Measurements from ENCODE around the gene NPC1L1. TPM values are rescaled to one million over a fixed set of nuclear protein-coding genes. Genes with fewer than 3 reads are reported as not detected.
A peak's percentile ranks its signal among the peaks of the same experiment; 100 is the strongest.

Gene NPC1L1
- total RNA-seq, 1 experiment from 2014 or later = not detected

- no peak for DNase-seq (ENCODE audit: low spot score)
Measured at GRCh38 chr7:44537442-44537841, 3.7 kb downstream of the NPC1L1 start.

GRCh38 chr7:44536090-44536489 lies 5.0 kb downstream of the NPC1L1 start:
- DNase-seq (ENCODE audit: low spot score) = no peak

GRCh38 chr7:44535348-44536064 lies 5.6 kb downstream of the NPC1L1 start:
- DNase-seq (ENCODE audit: low spot score) = no peak

- peak; percentile 73 for DNase-seq (ENCODE audit: low spot score)
Measured at GRCh38 chr7:44534501-44534900, 6.6 kb downstream of the NPC1L1 start.

- no peak for DNase-seq (ENCODE audit: low spot score)
Measured at GRCh38 chr7:44534087-44534486, 7.0 kb downstream of the NPC1L1 start.

- no peak for DNase-seq (ENCODE audit: low spot score)
Measured at GRCh38 chr7:44533301-44534055, 7.7 kb downstream of the NPC1L1 start.

- no peak for DNase-seq (ENCODE audit: low spot score)
Measured at GRCh38 chr7:44531421-44532380, 9.4 kb downstream of the NPC1L1 start.

GRCh38 chr7:44530990-44531389 lies 10.1 kb downstream of the NPC1L1 start:
- DNase-seq (ENCODE audit: low spot score) = no peak

GRCh38 chr7:44524811-44525388 lies 16.2 kb downstream of the NPC1L1 start:
- DNase-seq (ENCODE audit: low spot score) = no peak

GRCh38 chr7:44522315-44522714 lies 18.8 kb downstream of the NPC1L1 start:
- DNase-seq (ENCODE audit: low spot score) = no peak

- no peak for DNase-seq (ENCODE audit: low spot score)
Measured at GRCh38 chr7:44521347-44522095, 19.6 kb downstream of the NPC1L1 start.

- DNase-seq (ENCODE audit: low spot score) = no peak
Measured at GRCh38 chr7:44520574-44520973, 20.6 kb downstream of the NPC1L1 start.

- DNase-seq (ENCODE audit: low spot score) = no peak
Measured at GRCh38 chr7:44519546-44519945, 21.6 kb downstream of the NPC1L1 start.

GRCh38 chr7:44518761-44519160 lies 22.4 kb downstream of the NPC1L1 start:
- no peak for DNase-seq (ENCODE audit: low spot score)

- no peak for DNase-seq (ENCODE audit: low spot score)
Measured at GRCh38 chr7:44517175-44517574, 24.0 kb downstream of the NPC1L1 start.

GRCh38 chr7:44515590-44516268 lies 25.4 kb downstream of the NPC1L1 start:
- DNase-seq (ENCODE audit: low spot score) = no peak

- DNase-seq (ENCODE audit: low spot score) = no peak
Measured at GRCh38 chr7:44512736-44513135, 28.4 kb downstream of the NPC1L1 start.

GRCh38 chr7:44511863-44512468 lies 29.2 kb downstream of the NPC1L1 start:
- DNase-seq (ENCODE audit: low spot score) = no peak

- no peak for DNase-seq (ENCODE audit: low spot score)
Measured at GRCh38 chr7:44511236-44511635, 29.9 kb downstream of the NPC1L1 start.

All from H4 (cell line).